NCI-H2196 treated with DMSO at 0.1 percent for 48 hours (cell line): Measurements from ENCODE around the gene CFAP20DC.
"Not testable (repeated sequence)": the region's sequence is repeated elsewhere in the genome, so short reads cannot be mapped to it uniquely, and the experiment has no call there.

ENCODE experiments used
- DNase-seq: peaks from one replicate; lab custom pipeline; 2025; ENCODE audit not compliant: unreplicated experiment; lab: John Stamatoyannopoulos, UW

The CFAP20DC gene

DNA sequence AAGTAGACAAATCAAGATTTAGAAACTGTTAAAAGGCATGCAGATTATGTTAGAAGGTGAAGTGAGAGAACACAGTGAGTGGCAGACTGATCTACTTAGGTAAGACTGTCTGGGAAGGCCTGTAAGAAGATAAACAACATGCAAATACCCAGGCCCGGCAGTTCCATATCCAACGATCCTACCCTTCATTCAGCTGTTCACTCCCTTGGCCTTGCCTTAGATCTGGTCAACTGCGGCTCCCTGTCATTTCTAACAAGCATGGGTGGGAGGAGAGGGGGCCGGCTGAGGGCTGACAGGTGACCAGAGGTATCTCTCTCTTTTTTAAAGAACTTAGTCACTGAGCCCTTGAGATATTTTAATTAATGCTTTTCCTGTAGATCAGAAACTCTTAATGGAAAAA, 298.6 kb downstream of the CFAP20DC start:
- DNase-seq, result no peak

DNA sequence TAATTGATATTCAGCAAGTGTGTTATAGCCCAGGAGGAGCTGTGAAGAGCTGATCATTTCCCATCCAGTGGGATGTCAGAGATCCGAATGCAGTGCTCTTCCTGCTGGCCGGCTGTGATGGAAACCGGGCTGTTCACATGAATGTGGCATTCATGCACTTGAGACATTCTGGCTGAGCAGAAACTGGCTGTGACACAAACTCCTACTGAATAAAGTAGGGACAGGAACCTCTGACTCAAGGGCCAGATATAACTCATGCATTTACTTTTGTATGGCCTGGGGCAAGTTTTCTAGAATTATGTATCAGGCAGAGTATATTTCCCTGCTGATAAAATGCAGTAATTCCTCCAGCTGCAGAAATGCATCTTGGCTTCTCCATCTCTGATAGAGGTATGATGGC, 299.9 kb downstream of the CFAP20DC start:
- no peak for DNase-seq

DNA sequence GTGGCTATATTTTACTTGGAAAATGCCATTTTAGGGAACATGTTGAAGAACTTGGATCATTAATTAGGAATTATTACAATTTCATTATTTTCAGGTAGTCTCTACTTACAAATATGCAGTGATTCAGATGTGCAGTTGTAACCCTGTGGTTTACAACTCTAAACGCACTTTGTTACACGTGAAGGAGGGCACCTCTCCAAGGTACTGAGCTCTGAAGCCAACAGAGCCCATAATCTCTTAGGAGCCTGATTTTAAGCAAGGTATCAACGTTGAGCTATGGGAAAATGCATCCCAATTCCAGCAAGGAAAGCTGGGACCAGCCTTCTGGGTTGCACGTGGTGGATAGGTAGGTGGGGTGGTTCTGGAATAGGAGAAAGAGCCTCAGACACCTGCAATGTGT, 301.8 kb downstream of the CFAP20DC start:
- DNase-seq, result no peak

DNA sequence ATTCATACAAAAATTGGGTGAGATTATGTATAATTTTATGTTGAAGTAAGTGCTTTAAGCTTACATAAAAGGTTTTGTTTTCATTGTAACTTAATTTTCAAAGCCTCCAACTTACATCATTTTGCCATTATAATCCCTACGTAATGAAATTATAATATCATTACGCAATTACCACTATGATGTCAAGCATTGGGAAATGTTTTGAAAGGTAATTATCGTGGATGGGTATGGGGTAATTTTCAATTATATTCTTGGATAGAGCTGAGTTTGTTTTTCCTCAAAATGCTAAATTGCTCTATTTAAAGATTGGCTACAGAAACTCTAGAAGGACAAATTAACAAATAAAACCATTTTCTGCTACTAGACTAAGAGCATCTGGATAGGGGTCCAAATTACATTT, 303.1 kb downstream of the CFAP20DC start:
- DNase-seq, result no peak

DNA sequence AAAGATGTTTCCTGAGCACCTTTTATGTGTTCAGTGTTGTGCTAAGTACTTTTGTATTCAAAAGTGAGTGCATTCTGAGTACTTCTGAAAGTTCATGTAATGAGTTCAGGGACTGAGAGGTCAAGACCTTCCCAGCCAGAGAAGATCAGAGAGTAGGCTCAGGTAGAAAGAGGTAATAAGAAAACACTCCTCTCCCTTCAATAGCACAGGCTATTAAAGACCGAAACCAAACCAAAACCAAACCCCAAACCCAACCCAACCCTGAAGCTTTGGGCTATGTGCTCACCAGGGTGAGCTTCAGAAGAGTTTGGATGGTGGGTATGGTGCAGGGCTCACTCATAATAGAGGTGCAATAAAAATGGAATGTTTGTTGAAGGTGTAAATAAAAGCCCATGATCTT, 306.5 kb downstream of the CFAP20DC start:
- no peak for DNase-seq

DNA sequence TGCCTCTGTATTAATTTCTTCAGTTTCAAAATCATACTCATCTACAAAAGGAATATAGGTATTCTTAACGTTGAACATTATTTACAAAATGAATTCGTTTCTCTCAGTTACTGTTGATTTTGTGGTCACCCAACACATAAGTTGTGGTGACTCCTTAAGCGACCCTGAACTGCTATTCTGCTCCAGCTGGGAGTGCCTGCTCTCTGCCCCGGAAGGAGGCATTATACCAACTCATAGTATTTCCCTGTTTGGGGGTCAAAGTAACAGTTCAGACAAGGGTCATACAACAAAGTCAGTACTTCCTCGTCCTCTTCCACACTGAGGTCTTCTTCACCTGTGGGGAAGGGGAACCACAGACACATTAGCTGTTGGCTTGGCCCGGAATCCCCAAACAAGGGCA, 307.6 kb downstream of the CFAP20DC start:
- DNase-seq, result no peak

DNA sequence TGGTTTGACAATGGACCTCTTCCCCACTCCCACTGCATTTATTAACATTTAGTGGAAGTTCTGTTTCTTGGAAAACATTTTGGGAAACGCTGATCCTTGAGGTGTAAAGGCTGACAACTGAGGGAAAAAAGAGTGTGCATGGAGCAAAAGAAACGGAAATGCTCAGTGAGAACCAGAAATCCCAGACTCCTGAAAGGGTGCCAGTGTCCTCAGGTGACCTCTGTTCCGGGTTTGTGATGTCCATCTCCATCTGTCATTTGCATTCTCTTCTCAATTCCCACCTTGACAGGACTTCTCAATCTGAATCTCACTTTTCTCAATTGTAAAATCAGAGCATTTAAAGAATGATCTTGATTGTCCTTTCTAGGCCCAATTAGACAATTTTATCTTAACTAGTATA, 312.2 kb downstream of the CFAP20DC start:
- no peak for DNase-seq

DNA sequence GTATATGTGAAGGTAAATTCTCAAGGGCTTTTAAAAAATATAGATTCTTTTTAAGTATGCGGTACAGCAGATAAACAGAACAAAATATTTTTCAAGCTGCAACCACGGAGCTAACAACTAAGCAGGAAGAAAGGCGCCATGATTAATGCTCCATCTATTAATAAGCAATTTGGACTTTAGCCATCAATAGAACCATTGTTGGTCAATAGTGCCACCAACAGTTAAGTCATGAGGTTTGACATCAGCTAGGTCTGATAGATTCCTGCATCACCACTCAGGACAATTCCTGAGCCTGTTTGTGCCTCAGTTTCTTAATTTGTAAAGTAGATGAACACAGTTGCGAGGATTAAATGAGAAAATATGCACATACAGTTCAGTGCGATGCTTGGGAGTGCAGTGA, 318.2 kb downstream of the CFAP20DC start:
- no peak for DNase-seq

DNA sequence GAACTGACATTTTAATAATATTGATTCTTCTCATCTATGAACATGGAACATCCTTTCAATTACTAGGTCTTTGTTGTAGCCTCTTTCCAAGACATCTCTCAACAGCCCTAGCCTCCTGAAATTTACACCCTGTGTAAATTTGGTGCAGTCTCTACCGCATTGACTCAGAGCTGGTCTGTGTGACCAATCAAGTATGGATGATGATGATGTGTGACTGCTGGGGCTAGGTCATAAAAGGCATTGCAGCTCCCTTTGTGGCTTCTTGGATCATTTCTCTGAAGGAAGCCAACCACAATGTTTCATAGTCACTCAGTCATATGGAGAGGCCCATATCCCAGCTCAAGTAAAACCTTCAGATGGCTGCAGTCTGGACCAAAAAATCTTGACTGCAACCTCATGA, 321.1 kb downstream of the CFAP20DC start:
- DNase-seq, result no peak

DNA sequence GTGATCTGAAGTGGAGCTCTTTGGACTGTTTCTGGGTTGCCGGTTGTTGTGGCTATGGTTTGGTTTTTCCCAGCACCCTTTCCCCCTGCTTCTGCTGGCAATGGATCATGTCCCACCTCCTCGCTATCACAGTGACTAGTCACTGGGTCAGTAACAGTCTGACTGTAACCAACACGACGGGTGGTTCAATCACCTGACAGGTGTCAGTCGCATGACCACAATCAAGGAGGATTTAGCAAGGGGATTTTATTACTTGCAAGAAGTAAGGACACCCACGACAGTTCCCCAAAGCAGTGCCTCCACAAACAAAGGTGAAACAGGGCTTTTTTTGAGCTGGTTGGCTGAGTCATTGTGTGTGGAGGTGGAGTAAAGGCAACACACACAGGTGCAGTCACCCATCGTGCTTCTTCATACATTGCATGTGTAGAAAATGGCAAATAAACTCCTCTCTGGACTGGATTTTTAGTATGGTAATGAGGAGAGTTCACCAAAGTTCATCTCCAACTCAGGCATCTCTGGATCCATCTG, 324.4 kb downstream of the CFAP20DC start:
- no peak for DNase-seq

DNA sequence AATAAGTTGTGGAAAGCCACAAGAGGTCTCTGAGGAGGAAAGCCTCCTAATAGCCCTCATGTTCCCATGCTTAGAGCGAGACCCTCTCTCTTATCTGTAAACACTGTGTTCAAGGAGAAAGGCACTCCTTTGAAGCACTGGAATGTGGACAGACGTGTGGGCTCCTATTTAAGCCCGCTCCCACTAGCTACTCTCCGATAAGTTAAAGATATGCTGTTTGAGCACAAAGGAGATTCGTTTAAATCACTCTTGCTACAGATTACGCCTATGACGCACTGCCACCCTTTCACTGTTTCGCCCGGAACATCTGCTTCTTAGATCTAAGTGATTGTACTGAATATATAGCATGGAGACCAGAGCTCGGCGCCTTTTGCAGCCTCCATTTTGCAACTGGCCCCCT, 325.5 kb downstream of the CFAP20DC start:
- DNase-seq, result no peak

DNA sequence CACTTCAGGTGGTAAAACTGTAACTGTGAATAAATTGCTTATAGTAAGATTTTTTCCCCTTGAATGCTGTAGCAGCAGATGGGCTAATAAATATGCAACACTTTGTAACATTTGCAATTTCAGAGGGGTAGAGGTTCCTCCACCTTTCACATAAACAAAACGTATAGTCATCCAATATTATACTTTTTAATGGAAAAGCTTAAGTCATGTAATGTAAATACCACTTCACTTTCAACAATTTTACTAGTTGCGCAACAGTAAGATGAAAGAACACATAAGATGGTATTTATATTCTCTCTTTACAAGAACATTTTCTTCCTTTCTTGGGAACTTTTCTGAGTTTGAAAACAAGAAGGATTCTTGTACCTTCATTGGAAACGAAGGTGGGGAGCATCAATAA, 326.7 kb downstream of the CFAP20DC start:
- DNase-seq, result no peak

DNA sequence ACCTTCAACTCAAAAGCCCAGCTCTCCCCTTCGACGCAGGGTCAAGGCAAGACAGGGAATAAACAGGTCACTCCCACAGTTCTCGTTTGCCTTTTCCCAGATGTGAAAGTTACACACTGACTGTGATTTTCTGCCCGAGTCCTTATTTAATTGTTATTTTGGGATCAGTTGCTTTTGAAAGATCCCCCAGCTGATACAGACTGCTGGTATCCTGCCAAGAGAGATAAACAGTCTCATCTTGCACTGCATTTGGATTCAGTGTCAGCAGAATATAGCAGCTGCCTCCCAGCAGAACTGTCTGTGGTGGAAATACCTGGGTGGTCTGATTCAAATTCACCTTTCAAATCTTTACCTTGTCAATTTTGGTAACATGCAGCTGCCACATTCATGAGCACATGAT, 327.3 kb downstream of the CFAP20DC start:
- DNase-seq, result no peak

DNA sequence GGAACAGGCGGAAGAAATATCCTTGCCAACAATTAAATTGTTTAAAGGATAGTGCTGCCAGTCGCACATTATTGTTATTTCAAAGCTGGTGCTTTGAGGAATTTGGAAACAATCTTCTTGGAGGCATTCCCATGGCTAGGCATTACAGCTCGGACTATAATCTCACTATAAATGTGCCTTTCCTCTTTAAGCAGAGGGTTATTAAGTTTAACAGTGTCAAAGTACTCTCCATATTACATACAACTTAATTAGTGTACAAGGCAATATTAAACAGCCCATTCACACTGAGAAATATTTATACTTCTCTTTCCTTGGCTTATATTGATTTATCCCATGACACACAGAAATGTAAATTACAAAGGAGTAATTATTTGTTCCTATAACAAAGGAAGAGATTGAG, 329.3 kb downstream of the CFAP20DC start:
- DNase-seq, result no peak

DNA sequence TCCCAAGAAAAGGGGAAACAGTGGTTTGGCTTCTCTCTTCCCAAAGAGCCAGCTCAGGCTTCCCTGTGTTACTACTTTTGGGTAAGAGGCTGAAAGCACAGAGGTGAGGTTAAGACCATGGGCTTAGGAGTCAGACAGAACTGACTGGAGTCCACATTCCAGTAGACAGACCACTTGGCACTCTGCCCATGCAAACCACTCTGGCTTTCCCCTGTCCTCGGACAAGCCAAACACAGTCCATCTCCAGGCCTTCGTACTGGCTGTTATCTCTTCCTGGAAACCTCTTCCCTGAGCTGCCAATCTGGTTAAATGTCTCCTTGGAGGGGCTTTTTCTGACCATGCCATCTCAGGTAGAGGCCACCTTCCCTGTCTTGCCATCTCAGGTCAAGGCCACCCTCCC, 330.1 kb downstream of the CFAP20DC start:
- no peak for DNase-seq

DNA sequence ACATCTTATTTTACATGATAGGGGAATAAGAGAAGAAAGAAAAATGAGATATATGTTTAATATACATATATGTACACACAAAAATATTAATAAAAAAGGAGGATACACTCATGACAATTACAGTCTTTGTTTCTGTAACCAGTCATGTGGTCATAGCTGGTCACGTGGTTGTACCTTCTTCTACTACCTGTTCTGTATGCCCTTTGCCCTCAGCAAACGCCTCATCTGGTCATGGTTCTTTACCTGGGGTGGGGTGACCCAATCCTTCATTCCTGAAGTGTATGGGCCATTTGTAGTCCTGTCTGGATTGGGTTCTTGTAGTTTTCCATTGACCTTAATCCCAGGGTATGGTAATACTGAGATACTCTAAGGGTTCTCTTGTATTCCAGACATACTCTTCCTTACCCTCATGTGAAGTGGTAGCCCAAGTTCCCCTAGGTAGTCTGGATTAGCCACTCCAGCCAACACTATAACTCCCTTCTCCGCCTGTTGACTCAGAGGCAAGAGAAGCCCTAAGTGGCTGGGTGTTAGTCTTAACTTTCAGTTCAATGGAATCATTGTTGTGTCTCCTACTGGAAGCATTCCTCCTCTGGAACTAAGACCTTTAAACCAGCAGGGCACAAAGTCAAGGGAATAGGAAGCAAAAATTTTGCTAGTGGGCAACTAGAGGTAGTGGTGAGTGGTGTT, 336.0 kb downstream of the CFAP20DC start:
- no peak for DNase-seq

DNA sequence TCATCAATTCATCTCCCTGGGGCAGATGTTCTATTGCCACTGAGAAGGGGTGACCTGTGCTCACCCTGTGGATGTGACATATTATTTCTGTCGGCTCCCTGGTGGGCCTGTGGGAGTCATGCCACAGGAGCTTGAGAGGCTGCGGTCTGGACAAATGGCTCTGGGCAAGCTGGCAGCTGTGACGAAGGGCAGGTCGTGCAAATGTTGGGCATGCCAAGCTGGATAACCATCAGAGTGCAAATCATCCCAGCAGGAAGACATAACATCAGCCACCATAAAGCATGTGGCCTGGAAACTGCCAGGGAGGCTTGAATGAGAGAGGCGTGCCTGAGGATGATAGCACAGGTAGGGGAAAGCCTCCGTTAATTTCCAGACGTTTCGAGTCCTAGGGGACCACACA, 338.0 kb downstream of the CFAP20DC start:
- DNase-seq, result no peak

DNA sequence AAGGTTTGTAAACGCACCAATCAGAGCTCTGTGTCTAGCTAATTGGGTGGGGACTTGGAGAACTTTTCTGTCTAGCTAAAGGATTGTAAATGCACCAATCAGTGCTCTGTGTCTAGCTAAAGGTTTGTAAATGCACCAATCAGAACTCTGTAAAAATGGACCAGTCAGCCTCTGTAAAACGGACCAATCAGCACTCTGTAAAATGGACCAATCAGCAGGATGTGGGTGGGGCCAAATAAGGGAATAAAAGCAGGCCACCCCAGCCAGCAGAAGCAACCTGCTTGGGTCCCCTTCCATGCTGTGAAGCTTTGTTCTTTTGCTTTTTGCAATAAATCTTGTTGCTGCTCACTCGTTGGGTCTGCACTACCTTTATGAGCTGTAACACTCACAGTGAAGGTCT, 340.8 kb downstream of the CFAP20DC start:
- DNase-seq, result not testable (repeated sequence)

DNA sequence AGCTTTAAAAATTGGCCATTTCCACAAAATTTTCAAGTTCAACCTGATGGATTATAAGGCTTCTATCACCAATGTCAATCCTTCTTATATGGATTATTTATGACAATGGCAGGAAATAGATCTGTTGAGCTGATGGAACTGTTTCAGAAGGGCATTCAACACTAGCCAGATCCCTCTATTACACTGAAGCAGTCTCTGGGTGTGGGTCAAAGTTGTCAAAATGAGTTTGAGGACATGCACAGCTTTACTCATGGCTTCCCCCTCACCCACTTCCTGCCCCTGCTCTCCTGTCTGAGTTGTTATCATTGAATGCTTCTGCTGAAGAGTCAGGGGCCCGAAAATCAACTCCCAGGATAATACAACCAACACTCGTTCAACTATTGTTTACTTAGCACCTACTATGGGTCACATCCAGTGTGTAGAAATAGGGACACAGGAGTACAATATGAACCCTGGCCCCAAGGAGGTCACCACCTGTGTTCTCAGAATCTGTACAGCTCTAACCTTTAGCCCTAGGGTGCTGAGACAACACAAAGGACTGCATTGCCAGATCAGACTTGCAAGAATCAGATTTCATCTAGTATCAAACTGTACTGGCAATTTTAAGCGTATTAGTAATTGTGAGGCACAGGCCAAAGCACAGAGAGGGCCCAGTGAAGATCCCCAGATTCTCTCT, 341.6 kb downstream of the CFAP20DC start:
- no peak for DNase-seq

DNA sequence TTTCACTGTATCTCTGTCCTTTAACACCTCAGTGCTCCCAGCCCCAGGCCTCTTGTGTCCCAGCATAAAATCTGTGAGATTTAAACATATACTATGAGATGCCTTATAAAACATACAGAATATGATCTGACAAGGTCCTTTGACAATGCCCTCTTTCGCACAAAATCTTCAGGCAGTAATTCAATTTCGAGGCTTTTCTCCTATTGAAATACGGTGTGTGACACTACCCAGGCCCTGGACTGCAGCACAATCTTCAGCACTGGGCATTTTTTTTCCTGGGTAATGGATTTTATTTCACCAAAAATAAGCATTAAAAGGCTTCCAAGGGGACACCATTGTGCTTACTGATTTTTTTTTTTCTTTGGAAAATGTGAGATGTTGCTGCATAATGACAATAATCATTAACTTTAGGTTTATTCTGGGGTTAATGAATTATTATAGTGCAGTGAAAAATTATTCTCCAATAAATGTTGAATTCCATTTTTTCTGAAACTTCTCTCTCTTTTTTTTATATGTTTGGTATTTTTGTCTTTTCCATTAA, 342.4 kb downstream of the CFAP20DC start:
- no peak for DNase-seq

DNA sequence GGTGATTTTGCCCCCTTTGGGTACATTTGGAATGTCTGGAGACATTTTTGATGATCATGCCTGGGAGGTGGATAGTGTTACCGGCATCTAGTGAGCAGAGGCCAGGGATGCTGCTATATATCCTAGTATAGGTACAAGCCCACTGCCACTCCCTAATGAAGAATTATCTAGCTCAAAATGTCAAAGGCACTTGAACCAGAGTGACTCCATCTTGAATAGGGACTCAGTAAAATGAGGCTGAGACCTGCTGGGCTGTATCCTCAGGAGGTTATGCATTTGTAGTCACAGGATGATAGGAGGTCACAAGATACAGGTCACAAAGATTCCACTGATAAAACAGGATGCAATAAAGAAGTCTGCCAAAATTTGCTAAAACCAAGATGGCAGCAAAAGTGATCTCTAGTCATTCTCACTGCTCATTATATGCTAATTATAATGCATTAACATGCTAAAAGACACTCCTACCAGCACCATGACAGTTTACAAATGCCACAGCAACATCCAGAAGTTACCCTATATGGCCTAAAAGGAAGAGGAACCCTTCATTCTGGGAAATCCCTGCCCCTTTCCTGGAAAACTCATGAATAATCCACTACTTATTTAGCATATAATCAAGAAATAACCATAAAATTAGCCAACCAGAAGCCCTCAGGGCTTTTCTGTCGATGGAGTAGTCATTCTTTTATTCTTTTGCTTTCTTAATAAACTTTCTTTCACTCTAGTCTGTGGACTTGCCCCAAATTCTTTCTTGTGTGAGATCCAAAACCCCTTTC, 343.2 kb downstream of the CFAP20DC start:
- no peak for DNase-seq

DNA sequence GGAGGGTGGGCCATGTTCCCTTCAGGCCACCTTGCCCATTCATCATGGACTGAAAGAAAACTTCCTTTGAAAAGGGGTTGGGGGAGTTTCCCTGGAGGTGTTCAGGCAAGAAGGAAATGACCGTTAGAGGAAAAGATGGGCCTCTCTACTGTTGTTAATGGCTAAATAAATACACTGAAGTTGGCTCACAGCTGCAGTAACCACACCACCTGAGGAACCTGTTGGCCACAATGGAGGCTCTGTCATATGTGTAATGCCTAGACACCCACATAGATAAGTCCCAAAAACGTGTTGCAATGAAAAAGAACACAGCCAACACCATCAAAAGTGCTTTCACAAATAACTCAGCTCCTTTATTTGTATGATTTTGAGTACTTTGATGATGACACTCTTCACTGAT, 345.1 kb downstream of the CFAP20DC start:
- no peak for DNase-seq
